MCF 10A (cell line): ENCODE data around the gene PORCN. TPM values are rescaled to one million over a fixed set of nuclear protein-coding genes. Genes with fewer than 3 reads are reported as not detected.

ENCODE experiments used
- BruUV-seq: library from RNA; stranded (reverse); fragments of 400-500 nt; replicated peaks from 2 replicates; lab custom pipeline; 2021; lab: Mats Ljungman, UMichigan
- CTCF ChIA-PET: fragments of 300-600 bp; sonication (Branson Sonifier 250); formaldehyde crosslinking; extraction: SDS; loops from one replicate; lab custom pipeline; 2021; ENCODE audit warnings: antibody characterized with exemption, inconsistent platforms; lab: Yijun Ruan, JAX
- POLR2A ChIA-PET: fragments of 300-600, 350-650 bp; sonication (Branson Sonifier 250); formaldehyde crosslinking; extraction: SDS; loops from one replicate; lab custom pipeline; 2020; ENCODE audit warnings: antibody characterized with exemption, inconsistent platforms; lab: Yijun Ruan, JAX
- DNase-seq: peaks from one replicate; pipeline ENCODE4 v3.0.0-alpha.2; 2018; ENCODE audit not compliant: unreplicated experiment
- H3K27ac Mint-ChIP-seq: one replicate; pipeline ENCODE4 v1.8.0; 2022; ENCODE audit warnings: mild to moderate bottlenecking, low read depth, mixed read lengths; ENCODE audit not compliant: unreplicated experiment
- H3K27me3 Mint-ChIP-seq: one replicate; pipeline ENCODE4 v1.8.0; 2022; ENCODE audit warnings: mixed read lengths; ENCODE audit not compliant: insufficient read depth, unreplicated experiment
- H3K36me3 Mint-ChIP-seq: one replicate; pipeline ENCODE4 v1.8.0; 2022; ENCODE audit warnings: mild to moderate bottlenecking, moderate library complexity, mixed read lengths; ENCODE audit not compliant: insufficient read depth, unreplicated experiment
- H3K4me1 Mint-ChIP-seq: one replicate; pipeline ENCODE4 v1.8.0; 2022; ENCODE audit warnings: mixed read lengths; ENCODE audit not compliant: insufficient read depth, unreplicated experiment
- H3K4me3 Mint-ChIP-seq: one replicate; pipeline ENCODE4 v1.8.0; 2022; ENCODE audit warnings: mild to moderate bottlenecking, moderate library complexity, mixed read lengths; ENCODE audit not compliant: unreplicated experiment
- H3K9me3 Mint-ChIP-seq: one replicate; pipeline ENCODE4 v1.8.0; 2022; ENCODE audit warnings: mixed read lengths; ENCODE audit not compliant: unreplicated experiment
- intact Hi-C: fragments of 100-400 bp; cut with micrococcal nuclease; formaldehyde crosslinking; loops from 2 replicates; pipeline ENCODE4 v1.14.1; 2022
- total RNA-seq: library from RNA; stranded (reverse); gene quantifications from 2 replicates; pipeline ENCODE4 v1.2.3, GENCODE V29; 2022
- TF ChIP-seq, protein P1 (sequence below): fragments of 200-600 bp; IDR thresholded peaks from one replicate; pipeline ENCODE4 v1.8.0; 2022; ENCODE audit warnings: antibody characterized with exemption, mild to moderate bottlenecking; ENCODE audit not compliant: unreplicated experiment

The PORCN gene
- total RNA-seq, 1 experiment from 2014 or later = 29.2 TPM

DNA sequence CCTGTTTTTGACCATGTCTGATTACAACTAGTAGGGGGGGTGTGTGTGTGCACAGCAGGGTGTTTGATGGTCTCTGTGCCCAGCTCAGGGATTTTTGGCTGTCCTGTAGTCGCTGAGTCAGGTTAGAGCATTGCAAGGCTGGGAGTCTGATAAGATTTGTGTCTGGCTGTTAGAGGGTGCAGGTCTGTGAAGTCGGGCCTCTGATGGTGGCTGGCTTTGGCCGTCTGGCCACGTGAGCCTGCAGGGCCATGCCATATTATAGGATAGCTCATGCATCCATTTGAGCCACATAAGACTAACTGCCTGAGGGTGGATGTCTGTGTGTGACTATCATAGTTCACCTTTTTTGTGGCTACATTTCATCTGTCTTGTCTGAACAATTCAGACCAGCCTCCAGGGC is 4.9 kb downstream of the PORCN start:
- no peak overlapping the region for H3K27ac Mint-ChIP-seq
- H3K4me1 Mint-ChIP-seq = peaks cover 5% of the 10 kb centered on the region
- ChIA-PET CTCF (interaction anchor here (1.2 to 1.6 kb wide), 2 partner anchors 40 to 430 kb away, joined by 3 to 5 read pairs; no protein-coding TSS in a partner anchor), POLR2A (interaction anchor here (0.6 to 0.7 kb wide), 2 partner anchors 26 to 38 kb away, joined by 3 read pairs; partner anchors contain the start of gene TBC1D25)
- H3K9me3 Mint-ChIP-seq = peaks cover 5% of the 10 kb centered on the region
- H3K27me3 Mint-ChIP-seq = no peaks in the 10 kb centered on the region
- BruUV-seq = no TSS peak
- no peak for DNase-seq
- TF ChIP-seq, protein P1, sequence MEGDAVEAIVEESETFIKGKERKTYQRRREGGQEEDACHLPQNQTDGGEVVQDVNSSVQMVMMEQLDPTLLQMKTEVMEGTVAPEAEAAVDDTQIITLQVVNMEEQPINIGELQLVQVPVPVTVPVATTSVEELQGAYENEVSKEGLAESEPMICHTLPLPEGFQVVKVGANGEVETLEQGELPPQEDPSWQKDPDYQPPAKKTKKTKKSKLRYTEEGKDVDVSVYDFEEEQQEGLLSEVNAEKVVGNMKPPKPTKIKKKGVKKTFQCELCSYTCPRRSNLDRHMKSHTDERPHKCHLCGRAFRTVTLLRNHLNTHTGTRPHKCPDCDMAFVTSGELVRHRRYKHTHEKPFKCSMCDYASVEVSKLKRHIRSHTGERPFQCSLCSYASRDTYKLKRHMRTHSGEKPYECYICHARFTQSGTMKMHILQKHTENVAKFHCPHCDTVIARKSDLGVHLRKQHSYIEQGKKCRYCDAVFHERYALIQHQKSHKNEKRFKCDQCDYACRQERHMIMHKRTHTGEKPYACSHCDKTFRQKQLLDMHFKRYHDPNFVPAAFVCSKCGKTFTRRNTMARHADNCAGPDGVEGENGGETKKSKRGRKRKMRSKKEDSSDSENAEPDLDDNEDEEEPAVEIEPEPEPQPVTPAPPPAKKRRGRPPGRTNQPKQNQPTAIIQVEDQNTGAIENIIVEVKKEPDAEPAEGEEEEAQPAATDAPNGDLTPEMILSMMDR = no peak
- H3K4me3 Mint-ChIP-seq = no peak overlapping the region
- intact Hi-C loops = no loop called here
- H3K36me3 Mint-ChIP-seq = peaks cover 7% of the 10 kb centered on the region

DNA sequence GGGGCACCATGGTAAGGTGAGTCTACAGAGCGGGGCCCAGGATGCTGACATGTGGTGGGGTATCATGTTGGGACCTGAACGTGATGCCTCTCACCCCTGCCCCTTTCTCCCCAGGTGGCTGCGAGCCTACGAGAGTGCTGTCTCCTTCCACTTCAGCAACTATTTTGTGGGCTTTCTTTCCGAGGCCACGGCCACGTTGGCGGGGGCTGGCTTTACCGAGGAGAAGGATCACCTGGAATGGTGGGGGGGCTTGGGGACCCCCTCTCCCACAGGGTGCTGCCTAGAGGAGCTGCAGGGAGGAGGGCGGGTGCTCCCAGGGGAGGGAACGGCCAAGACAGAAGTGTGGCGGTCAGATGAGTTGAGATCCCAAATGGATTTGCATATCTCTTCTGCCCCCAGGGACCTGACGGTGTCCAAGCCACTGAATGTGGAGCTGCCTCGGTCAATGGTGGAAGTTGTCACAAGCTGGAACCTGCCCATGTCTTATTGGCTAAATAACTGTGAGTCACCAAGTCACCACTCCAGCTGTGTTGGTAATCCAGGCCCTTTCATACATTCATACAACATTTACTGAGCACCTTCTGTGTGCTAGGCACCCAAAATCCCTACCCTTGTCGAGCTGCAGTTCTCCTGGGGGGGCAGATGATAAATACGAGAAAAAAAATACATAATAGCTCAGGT is 5.5 kb downstream of the PORCN start:
- Mint-ChIP-seq H3K4me1 (peaks cover 5% of the 10 kb centered on the region), H3K27me3 (no peaks in the 10 kb centered on the region), H3K36me3 (peaks cover 7% of the 10 kb centered on the region), H3K9me3 (peaks cover 5% of the 10 kb centered on the region), H3K27ac (no peak overlapping the region), H3K4me3 (no peak overlapping the region)
- ChIA-PET CTCF (interaction anchor here (0.6 to 1.6 kb wide), 4 partner anchors 9 to 40 kb away, joined by 3 to 5 read pairs (median 4); no protein-coding TSS in a partner anchor), POLR2A (interaction anchor here (0.6 kb wide), 1 partner anchor 39 kb away, joined by 3 read pairs; no protein-coding TSS in a partner anchor)
- TF ChIP-seq, protein P1 = no peak
- no peak for DNase-seq
- intact Hi-C loops = no loop called here
- no TSS peak for BruUV-seq

DNA sequence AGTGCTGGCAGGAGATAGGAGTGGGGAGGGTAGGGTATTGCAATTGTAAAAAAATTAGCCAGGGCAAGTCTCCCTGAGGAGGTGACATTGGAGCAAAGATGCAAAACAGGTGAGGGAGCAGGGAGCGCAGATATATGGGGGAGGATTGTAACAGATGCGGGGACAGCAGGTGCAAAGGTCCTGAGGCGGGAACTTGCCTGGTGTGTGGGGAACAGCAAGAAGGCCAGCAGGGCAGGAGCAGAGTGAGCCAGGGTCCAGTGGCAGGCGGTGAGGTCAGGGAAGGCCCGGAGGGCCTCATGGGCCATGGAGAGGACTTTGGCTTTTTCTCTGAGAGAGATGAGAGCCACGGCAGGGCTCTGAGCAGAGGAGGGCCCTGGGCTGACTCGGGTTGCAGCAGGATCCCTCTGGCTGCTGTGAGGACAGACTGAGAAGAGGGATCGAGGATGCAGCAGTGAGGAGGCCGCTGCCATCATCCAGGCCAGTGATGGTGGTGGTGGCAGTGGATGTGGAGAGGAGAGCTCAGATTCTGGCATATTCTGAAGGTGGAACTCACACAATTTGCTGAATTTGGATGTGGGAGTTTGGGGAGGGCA is 6.2 kb downstream of the PORCN start:
- Mint-ChIP-seq H3K4me3 (no peak overlapping the region), H3K27ac (no peak overlapping the region), H3K4me1 (peaks cover 5% of the 10 kb centered on the region), H3K27me3 (no peaks in the 10 kb centered on the region), H3K9me3 (peaks cover 5% of the 10 kb centered on the region), H3K36me3 (peaks cover 7% of the 10 kb centered on the region)
- no peak for DNase-seq
- intact Hi-C loops = no loop called here
- CTCF ChIA-PET = interaction anchor here (0.6 to 0.7 kb wide), 3 partner anchors 10 to 24 kb away, joined by 3 to 5 read pairs (median 3); no protein-coding TSS in a partner anchor
- TF ChIP-seq, protein P1 = no peak
- POLR2A ChIA-PET = no interaction called here
- no TSS peak for BruUV-seq

DNA sequence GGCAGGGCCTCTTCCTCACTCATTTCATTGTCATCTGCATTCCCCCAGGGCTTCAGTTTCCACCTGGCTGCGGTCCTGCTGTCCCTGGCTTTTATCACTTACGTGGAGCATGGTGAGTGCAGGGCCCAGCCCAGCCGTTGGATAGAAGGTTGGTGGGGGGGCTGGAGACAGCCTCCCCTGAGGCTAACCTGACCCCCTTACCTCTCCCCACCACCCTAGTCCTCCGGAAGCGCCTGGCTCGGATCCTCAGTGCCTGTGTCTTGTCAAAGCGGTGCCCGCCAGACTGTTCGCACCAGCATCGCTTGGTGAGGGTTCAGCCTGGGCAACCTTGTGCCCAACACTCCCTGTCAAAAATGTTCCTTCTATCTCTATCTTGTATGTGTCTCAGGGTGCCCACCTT is 7.0 kb downstream of the PORCN start:
- BruUV-seq = no TSS peak
- POLR2A ChIA-PET = no interaction called here
- intact Hi-C loops = no loop called here

More for the DNA sequence above, 7.0 kb downstream of the PORCN start:
- CTCF ChIA-PET = no interaction called here
- Mint-ChIP-seq H3K27ac (no peak overlapping the region), H3K9me3 (peaks cover 5% of the 10 kb centered on the region), H3K27me3 (no peaks in the 10 kb centered on the region), H3K4me1 (peaks cover 5% of the 10 kb centered on the region), H3K36me3 (peaks cover 7% of the 10 kb centered on the region), H3K4me3 (no peak overlapping the region)
- DNase-seq = no peak
- TF ChIP-seq, protein P1 = no peak
